HEK293 (cell line): ENCODE data around the gene SERPINA1.

ENCODE experiments used
- CTCF ChIA-PET: fragments of 350-600 bp; formaldehyde crosslinking; extraction: SDS; loops from one replicate; lab custom pipeline; 2021; ENCODE audit warnings: antibody characterized with exemption; lab: Yijun Ruan, JAX
- POLR2A ChIA-PET: fragments of 300-600 bp; formaldehyde crosslinking; extraction: SDS; loops from one replicate; lab custom pipeline; 2020; ENCODE audit warnings: antibody characterized with exemption, inconsistent platforms; lab: Yijun Ruan, JAX
- H3K27ac ChIP-seq: fragments of 200-500 bp; sonication (Bioruptor generic); 2 replicates; pipeline ENCODE4 v1.5.1; 2014; ENCODE audit warnings: low read depth, low read length, control low read depth, inconsistent platforms; ENCODE audit errors: extremely low read depth
- H3K36me3 ChIP-seq, 2 experiments: fragments of 200-500 bp in 1 of 2; sonication (Bioruptor generic) in 1 of 2; 1 replicate in 1 of 2; 2 replicates in 1 of 2; pipeline ENCODE4 v1.5.1; 2014 to 2017; ENCODE audit warnings: inconsistent platforms in 2 of 2, low read length in 2 of 2; ENCODE audit not compliant: control insufficient read depth in 2 of 2, insufficient read depth in 1 of 2
- H3K4me1 ChIP-seq: fragments of 200-500 bp; sonication (Bioruptor generic); 2 replicates; pipeline ENCODE4 v1.5.1; 2014; ENCODE audit warnings: mild to moderate bottlenecking, low read length, inconsistent platforms; ENCODE audit not compliant: control insufficient read depth, insufficient read depth
- H3K4me3 ChIP-seq: 2 replicates; pipeline ENCODE4 v1.5.1; 2011; ENCODE audit warnings: low read depth, mild to moderate bottlenecking, control low read depth, low read length, moderate library complexity
- H3K9me3 ChIP-seq: fragments of 200-500 bp; sonication (Bioruptor generic); 2 replicates; pipeline ENCODE4 v1.5.1; 2014; ENCODE audit warnings: low read depth, low read length, inconsistent platforms; ENCODE audit not compliant: control insufficient read depth, insufficient read depth
- GLIS1 ChIP-seq: fragments of 450-650 bp; formaldehyde crosslinking; IDR thresholded peaks from 2 replicates; pipeline ENCODE4 v1.5.1; 2016; ENCODE audit warnings: missing biosample characterization, missing genetic modification characterization
- YY1 ChIP-seq: fragments of 450-650 bp; formaldehyde crosslinking; IDR thresholded peaks from 2 replicates; pipeline ENCODE4 v1.5.1; 2018; ENCODE audit warnings: missing biosample characterization, missing genetic modification characterization
- ZBTB44 ChIP-seq: fragments of 450-650 bp; IDR thresholded peaks from 2 replicates; pipeline ENCODE4 v1.5.1; 2018; ENCODE audit warnings: missing biosample characterization, mild to moderate bottlenecking, missing genetic modification characterization
- ZBTB49 ChIP-seq: fragments of 450-650 bp; formaldehyde crosslinking; IDR thresholded peaks from 2 replicates; pipeline ENCODE4 v1.5.1; 2016; ENCODE audit warnings: missing biosample characterization, missing genetic modification characterization, low read depth
- ZFHX2 ChIP-seq: fragments of 450-650 bp; formaldehyde crosslinking; conservative IDR thresholded peaks from 2 replicates; pipeline ENCODE4 v1.5.1; 2016; ENCODE audit warnings: missing biosample characterization, missing genetic modification characterization
- ZNF280D ChIP-seq: fragments of 450-650 bp; formaldehyde crosslinking; IDR thresholded peaks from 2 replicates; pipeline ENCODE4 v1.5.1; 2016; ENCODE audit warnings: missing biosample characterization, missing genetic modification characterization
- ZNF449 ChIP-seq: fragments of 450-650 bp; formaldehyde crosslinking; IDR thresholded peaks from 2 replicates; pipeline ENCODE4 v1.5.1; 2017; ENCODE audit warnings: missing biosample characterization, mild to moderate bottlenecking, missing genetic modification characterization, moderate library complexity
- ZNF529 ChIP-seq: fragments of 450-650 bp; formaldehyde crosslinking; IDR thresholded peaks from 2 replicates; pipeline ENCODE4 v1.5.1; 2017; ENCODE audit warnings: missing genetic modification characterization, missing biosample characterization; ENCODE audit not compliant: insufficient replicate concordance
- ZNF544 ChIP-seq: fragments of 450-650 bp; formaldehyde crosslinking; IDR thresholded peaks from 2 replicates; pipeline ENCODE4 v1.5.0; 2017; ENCODE audit warnings: missing biosample characterization, missing genetic modification characterization
- ZNF596 ChIP-seq: fragments of 450-650 bp; IDR thresholded peaks from 2 replicates; pipeline ENCODE4 v1.5.0; 2018; ENCODE audit warnings: missing biosample characterization, mild to moderate bottlenecking, missing genetic modification characterization, moderate library complexity
- ZNF629 ChIP-seq: fragments of 450-650 bp; formaldehyde crosslinking; IDR thresholded peaks from 2 replicates; pipeline ENCODE4 v1.5.1; 2017; ENCODE audit warnings: missing biosample characterization, missing genetic modification characterization
- ZSCAN18 ChIP-seq: fragments of 450-650 bp; formaldehyde crosslinking; IDR thresholded peaks from 2 replicates; pipeline ENCODE4 v1.5.1; 2016; ENCODE audit warnings: missing biosample characterization, missing genetic modification characterization
- ZSCAN23 ChIP-seq: fragments of 450-650 bp; formaldehyde crosslinking; IDR thresholded peaks from 2 replicates; pipeline ENCODE4 v1.5.1; 2016; ENCODE audit warnings: missing biosample characterization, missing genetic modification characterization
- ZSCAN4 ChIP-seq: fragments of 450-650 bp; formaldehyde crosslinking; IDR thresholded peaks from 2 replicates; pipeline ENCODE4 v1.5.1; 2017; ENCODE audit warnings: missing biosample characterization, missing genetic modification characterization
- TF ChIP-seq, protein P1 (sequence below): fragments of 450-650 bp; formaldehyde crosslinking; IDR thresholded peaks from 2 replicates; pipeline ENCODE4 v1.5.0; 2017; ENCODE audit warnings: missing biosample characterization, missing genetic modification characterization, borderline replicate concordance
- TF ChIP-seq, protein P2 (sequence below): fragments of 450-650 bp; formaldehyde crosslinking; IDR thresholded peaks from 2 replicates; pipeline ENCODE4 v1.5.1; 2016; ENCODE audit warnings: missing biosample characterization, missing genetic modification characterization, borderline replicate concordance

Gene SERPINA1

GRCh38 chr14:94340533-94340932 is 47.9 kb downstream of the SERPINA1 start:
- CTCF ChIA-PET = interaction anchor here (0.7 kb wide), 1 partner anchor 766 kb away, joined by 4 read pairs; no protein-coding TSS in a partner anchor
- TF ChIP-seq GLIS1 (tag by site-specific recombination) (no peak), ZBTB44 (tag by site-specific recombination) (no peak), ZNF449 (tag by site-specific recombination) (no peak), YY1 (tag by site-specific recombination) (no peak), ZFHX2 (tag by site-specific recombination) (no peak), ZNF596 (tag by site-specific recombination) (no peak), ZNF529 (tag by site-specific recombination) (no peak)
- TF ChIP-seq, protein P1, sequence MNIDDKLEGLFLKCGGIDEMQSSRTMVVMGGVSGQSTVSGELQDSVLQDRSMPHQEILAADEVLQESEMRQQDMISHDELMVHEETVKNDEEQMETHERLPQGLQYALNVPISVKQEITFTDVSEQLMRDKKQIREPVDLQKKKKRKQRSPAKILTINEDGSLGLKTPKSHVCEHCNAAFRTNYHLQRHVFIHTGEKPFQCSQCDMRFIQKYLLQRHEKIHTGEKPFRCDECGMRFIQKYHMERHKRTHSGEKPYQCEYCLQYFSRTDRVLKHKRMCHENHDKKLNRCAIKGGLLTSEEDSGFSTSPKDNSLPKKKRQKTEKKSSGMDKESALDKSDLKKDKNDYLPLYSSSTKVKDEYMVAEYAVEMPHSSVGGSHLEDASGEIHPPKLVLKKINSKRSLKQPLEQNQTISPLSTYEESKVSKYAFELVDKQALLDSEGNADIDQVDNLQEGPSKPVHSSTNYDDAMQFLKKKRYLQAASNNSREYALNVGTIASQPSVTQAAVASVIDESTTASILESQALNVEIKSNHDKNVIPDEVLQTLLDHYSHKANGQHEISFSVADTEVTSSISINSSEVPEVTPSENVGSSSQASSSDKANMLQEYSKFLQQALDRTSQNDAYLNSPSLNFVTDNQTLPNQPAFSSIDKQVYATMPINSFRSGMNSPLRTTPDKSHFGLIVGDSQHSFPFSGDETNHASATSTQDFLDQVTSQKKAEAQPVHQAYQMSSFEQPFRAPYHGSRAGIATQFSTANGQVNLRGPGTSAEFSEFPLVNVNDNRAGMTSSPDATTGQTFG (tag by site-specific recombination) = no peak
- no peaks in the 10 kb centered on the region; the same call in 1 of the 2 replicates for H3K4me1 ChIP-seq
- H3K4me3 ChIP-seq = no peak overlapping the region
- no peaks in the 10 kb centered on the region for H3K9me3 ChIP-seq
- POLR2A ChIA-PET = no interaction called here
- no peaks in the 10 kb centered on the region for H3K36me3 ChIP-seq
- no peak overlapping the region for H3K27ac ChIP-seq

DNA sequence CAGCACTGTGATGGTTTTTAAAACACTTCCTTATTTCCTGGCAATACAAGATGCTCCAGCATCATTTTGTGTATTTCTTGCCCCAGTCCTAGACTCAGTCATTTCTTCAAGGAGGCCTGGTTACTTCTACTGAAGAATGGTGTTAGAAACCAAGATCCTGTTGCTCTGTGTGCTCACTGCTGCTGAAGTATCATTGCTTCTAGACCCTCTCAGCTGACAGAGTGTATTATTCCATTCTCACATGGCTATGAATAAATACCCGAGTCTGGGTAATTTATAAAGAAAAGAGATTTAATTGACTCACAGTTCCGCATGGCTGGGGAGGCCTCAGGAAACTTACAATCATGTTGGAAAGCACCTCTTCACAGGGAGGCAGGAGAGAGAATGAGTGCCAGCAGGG is 50.4 kb downstream of the SERPINA1 start:
- no peak overlapping the region for H3K4me3 ChIP-seq
- no peaks in the 10 kb centered on the region for H3K36me3 ChIP-seq
- H3K27ac ChIP-seq = no peak overlapping the region
- POLR2A ChIA-PET = no interaction called here
- no peaks in the 10 kb centered on the region for H3K9me3 ChIP-seq
- CTCF ChIA-PET = interaction anchor here (0.5 kb wide), 1 partner anchor 26 kb away, joined by 3 read pairs; no protein-coding TSS in a partner anchor
- H3K4me1 ChIP-seq = no peaks in the 10 kb centered on the region; the same call in 1 of the 2 replicates
- TF ChIP-seq ZSCAN23 (tag by site-specific recombination) = no peak
- TF ChIP-seq ZNF629 (tag by site-specific recombination) = no peak
- no peak for TF ChIP-seq ZSCAN4 (tag by site-specific recombination)
- no peak for TF ChIP-seq ZNF544 (tag by site-specific recombination)
- no peak for TF ChIP-seq ZBTB49 (tag by site-specific recombination)
- no peak for TF ChIP-seq ZNF280D (tag by site-specific recombination)
- TF ChIP-seq ZSCAN18 = no peak
- TF ChIP-seq, protein P2, sequence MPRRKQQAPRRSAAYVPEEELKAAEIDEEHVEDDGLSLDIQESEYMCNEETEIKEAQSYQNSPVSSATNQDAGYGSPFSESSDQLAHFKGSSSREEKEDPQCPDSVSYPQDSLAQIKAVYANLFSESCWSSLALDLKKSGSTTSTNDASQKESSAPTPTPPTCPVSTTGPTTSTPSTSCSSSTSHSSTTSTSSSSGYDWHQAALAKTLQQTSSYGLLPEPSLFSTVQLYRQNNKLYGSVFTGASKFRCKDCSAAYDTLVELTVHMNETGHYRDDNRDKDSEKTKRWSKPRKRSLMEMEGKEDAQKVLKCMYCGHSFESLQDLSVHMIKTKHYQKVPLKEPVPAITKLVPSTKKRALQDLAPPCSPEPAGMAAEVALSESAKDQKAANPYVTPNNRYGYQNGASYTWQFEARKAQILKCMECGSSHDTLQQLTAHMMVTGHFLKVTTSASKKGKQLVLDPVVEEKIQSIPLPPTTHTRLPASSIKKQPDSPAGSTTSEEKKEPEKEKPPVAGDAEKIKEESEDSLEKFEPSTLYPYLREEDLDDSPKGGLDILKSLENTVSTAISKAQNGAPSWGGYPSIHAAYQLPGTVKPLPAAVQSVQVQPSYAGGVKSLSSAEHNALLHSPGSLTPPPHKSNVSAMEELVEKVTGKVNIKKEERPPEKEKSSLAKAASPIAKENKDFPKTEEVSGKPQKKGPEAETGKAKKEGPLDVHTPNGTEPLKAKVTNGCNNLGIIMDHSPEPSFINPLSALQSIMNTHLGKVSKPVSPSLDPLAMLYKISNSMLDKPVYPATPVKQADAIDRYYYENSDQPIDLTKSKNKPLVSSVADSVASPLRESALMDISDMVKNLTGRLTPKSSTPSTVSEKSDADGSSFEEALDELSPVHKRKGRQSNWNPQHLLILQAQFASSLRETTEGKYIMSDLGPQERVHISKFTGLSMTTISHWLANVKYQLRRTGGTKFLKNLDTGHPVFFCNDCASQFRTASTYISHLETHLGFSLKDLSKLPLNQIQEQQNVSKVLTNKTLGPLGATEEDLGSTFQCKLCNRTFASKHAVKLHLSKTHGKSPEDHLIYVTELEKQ (tag by site-specific recombination) = no peak
